HG03354 (cell line): ENCODE data around the gene SRCAP.

Experiments
- ATAC-seq: cut with Tn5 transposase; IDR thresholded peaks from one replicate; pipeline ENCODE4 v1.9.1; 2021; ENCODE audit warnings: mild to moderate bottlenecking; ENCODE audit not compliant: unreplicated experiment, poor library complexity, severe bottlenecking

Gene SRCAP

GRCh38 chr16:30663038-30663437 lies 35.9 kb upstream of the SRCAP start:
- ATAC-seq, result no peak

- ATAC-seq, result no peak
These were observed 35.2 kb upstream of the SRCAP start for GRCh38 chr16:30663820-30664219.

GRCh38 chr16:30664616-30665109 lies 34.3 kb upstream of the SRCAP start:
- ATAC-seq, result no peak

- ATAC-seq, result no peak
These were observed 33.7 kb upstream of the SRCAP start for GRCh38 chr16:30665155-30665829.

GRCh38 chr16:30665830-30666190 lies 33.2 kb upstream of the SRCAP start:
- ATAC-seq, result no peak

GRCh38 chr16:30666681-30667080 lies 32.3 kb upstream of the SRCAP start:
- no peak for ATAC-seq

GRCh38 chr16:30667361-30667905 lies 31.5 kb upstream of the SRCAP start:
- ATAC-seq, result no peak

GRCh38 chr16:30668393-30668792 lies 30.6 kb upstream of the SRCAP start:
- no peak for ATAC-seq

- no peak for ATAC-seq
These were observed 29.7 kb upstream of the SRCAP start for GRCh38 chr16:30669026-30669902.

GRCh38 chr16:30669903-30670824 lies 28.8 kb upstream of the SRCAP start:
- ATAC-seq, result no peak

- no peak for ATAC-seq
These were observed 23.8 kb upstream of the SRCAP start for GRCh38 chr16:30675143-30675542.

GRCh38 chr16:30677931-30678585 lies 20.9 kb upstream of the SRCAP start:
- ATAC-seq, result no peak

- ATAC-seq, result no peak
These were observed 20.4 kb upstream of the SRCAP start for GRCh38 chr16:30678586-30678970.

GRCh38 chr16:30680326-30680725 lies 18.6 kb upstream of the SRCAP start:
- ATAC-seq, result no peak

GRCh38 chr16:30688701-30689100 lies 10.3 kb upstream of the SRCAP start:
- ATAC-seq, result no peak

- no peak for ATAC-seq
These were observed 7.1 kb upstream of the SRCAP start for GRCh38 chr16:30691907-30692306.

- no peak for ATAC-seq
These were observed 6.4 kb upstream of the SRCAP start for GRCh38 chr16:30692396-30693064.

GRCh38 chr16:30694926-30695693 lies 3.9 kb upstream of the SRCAP start:
- no peak for ATAC-seq
